Thyroid gland (tissue), 4 donors: ENCODE measurements around the gene KLF5. TPM values are rescaled to one million over a fixed set of nuclear protein-coding genes. Genes with fewer than 3 reads are reported as not detected.

Experiments
- DNase-seq, 2 donors: peaks; one replicate each; pipeline ENCODE4 v3.0.0-alpha.2; 2019
- H3K27ac ChIP-seq, 3 donors: fragments of 200-600 bp; sonication (generic); 1 replicate in 2 of 3; 2 replicates in 1 of 3; pipeline ENCODE4 v1.5.1; 2016 to 2019; ENCODE audit warnings: mild to moderate bottlenecking in 1 of 3, moderate library complexity in 1 of 3
- H3K27me3 ChIP-seq: fragments of 200-600 bp; sonication (generic); one replicate; pipeline ENCODE4 v1.5.1; 2019
- H3K36me3 ChIP-seq, 2 donors: fragments of 200-600 bp; sonication (generic); one replicate each; pipeline ENCODE4 v1.5.1; 2016 to 2019
- H3K4me1 ChIP-seq, 2 donors: fragments of 200-600 bp; sonication (generic); one replicate each; pipeline ENCODE4 v1.5.1; 2017 to 2019
- H3K4me3 ChIP-seq, 3 donors: fragments of 200-600 bp; sonication (generic); replicated peaks in 1 of 3; 1 replicate in 2 of 3; 2 replicates in 1 of 3; pipeline ENCODE4 v1.5.1; 2016; ENCODE audit warnings: mild to moderate bottlenecking in 1 of 3
- H3K9me3 ChIP-seq: fragments of 200-600 bp; sonication (generic); one replicate; pipeline ENCODE4 v1.5.1; 2017
- POLR2A ChIP-seq, 2 donors: fragments of 450-650 bp; IDR thresholded peaks; one replicate each; pipeline ENCODE4 v1.6.1; 2017; ENCODE audit warnings: antibody characterized with exemption in 2 of 2, mild to moderate bottlenecking in 2 of 2, moderate library complexity in 1 of 2
- WGBS, 2 donors: methylation state at CpG; one replicate each; pipeline ENCODE4 v1.1.5; 2017; 5-methylcytosine and 5-hydroxymethylcytosine counted together
- intact Hi-C: fragments of 100-400 bp; cut with DNase I; formaldehyde crosslinking; loops from one replicate; pipeline ENCODE4 v1.15.1; 2023
- total RNA-seq, 4 donors: library from RNA; depleted of rRNA; stranded (reverse); fragments of >200 nt; gene quantifications; one replicate each; pipeline ENCODE4 v1.2.3, GENCODE V29; 2016
- TF ChIP-seq, protein P1 (sequence below), 6 experiments: fragments of 200-600 bp in 3 of 6; fragments of 450-650 bp in 3 of 6; sonication (generic) in 3 of 6; IDR thresholded peaks; one replicate each; pipeline ENCODE4 v1.5.1; 2016 to 2019; ENCODE audit warnings: antibody characterized with exemption in 6 of 6, mild to moderate bottlenecking in 2 of 6, inconsistent platforms in 1 of 6, moderate library complexity in 1 of 6

Gene KLF5
- total RNA-seq, 4 donors from 2014 or later, result 15.6 to 37.2 (median 23.6) TPM

- intact Hi-C loops, result no loop called here
- Histone ChIP-seq H3K9me3 (no peaks in the 10 kb centered on the region), H3K27me3 (no peaks in the 10 kb centered on the region), H3K27ac (no peak overlapping the region), H3K4me3 (no peak overlapping the region), H3K4me1 (peaks cover 6 to 13% of the 10 kb centered on the region in 2 donors), H3K36me3 (no peaks in the 10 kb centered on the region)
- 42 to 48% methylated on average over 5 of the region's 5 CpGs for WGBS, 2 donors
- TF ChIP-seq POLR2A (IDR thresholded peaks at IDR 0.05), result no peak
- TF ChIP-seq, protein P1, sequence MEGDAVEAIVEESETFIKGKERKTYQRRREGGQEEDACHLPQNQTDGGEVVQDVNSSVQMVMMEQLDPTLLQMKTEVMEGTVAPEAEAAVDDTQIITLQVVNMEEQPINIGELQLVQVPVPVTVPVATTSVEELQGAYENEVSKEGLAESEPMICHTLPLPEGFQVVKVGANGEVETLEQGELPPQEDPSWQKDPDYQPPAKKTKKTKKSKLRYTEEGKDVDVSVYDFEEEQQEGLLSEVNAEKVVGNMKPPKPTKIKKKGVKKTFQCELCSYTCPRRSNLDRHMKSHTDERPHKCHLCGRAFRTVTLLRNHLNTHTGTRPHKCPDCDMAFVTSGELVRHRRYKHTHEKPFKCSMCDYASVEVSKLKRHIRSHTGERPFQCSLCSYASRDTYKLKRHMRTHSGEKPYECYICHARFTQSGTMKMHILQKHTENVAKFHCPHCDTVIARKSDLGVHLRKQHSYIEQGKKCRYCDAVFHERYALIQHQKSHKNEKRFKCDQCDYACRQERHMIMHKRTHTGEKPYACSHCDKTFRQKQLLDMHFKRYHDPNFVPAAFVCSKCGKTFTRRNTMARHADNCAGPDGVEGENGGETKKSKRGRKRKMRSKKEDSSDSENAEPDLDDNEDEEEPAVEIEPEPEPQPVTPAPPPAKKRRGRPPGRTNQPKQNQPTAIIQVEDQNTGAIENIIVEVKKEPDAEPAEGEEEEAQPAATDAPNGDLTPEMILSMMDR (IDR thresholded peaks at IDR 0.05), result no peak
- DNase-seq, result peak in 1 of 2 donors; percentile 29
Measured at GRCh38 chr13:73082471-73082870, 23.7 kb downstream of the KLF5 start.

DNA sequence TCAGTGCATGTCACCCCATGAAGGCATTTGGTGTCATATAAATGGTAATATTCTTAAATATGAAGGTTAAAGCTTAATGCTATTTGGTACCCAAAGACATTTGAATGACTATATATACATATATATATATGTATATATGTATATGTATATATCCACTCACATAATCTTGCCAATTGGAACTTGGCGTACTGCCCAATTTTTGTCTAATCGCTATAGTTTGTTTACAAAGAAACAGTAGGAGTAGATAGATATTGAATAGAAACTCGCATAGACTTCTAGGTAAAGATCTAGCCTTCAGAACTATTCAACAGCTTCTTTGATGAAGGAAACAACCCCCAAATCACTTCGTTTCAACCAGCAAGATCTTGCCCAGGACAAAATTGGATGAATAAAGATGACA is 24.1 kb downstream of the KLF5 start:
- Histone ChIP-seq H3K4me3 (no peak overlapping the region), H3K27me3 (no peaks in the 10 kb centered on the region), H3K36me3 (no peaks in the 10 kb centered on the region), H3K4me1 (peaks cover 6 to 13% of the 10 kb centered on the region in 2 donors), H3K9me3 (no peaks in the 10 kb centered on the region), H3K27ac (no peak overlapping the region)
- 70 to 79% methylated on average over 4 of the region's 4 CpGs for WGBS, 2 donors
- intact Hi-C loops, result no loop called here
- no peak for DNase-seq
- TF ChIP-seq, protein P1 (IDR thresholded peaks at IDR 0.05), result no peak
- no peak for TF ChIP-seq POLR2A (IDR thresholded peaks at IDR 0.05)

DNA sequence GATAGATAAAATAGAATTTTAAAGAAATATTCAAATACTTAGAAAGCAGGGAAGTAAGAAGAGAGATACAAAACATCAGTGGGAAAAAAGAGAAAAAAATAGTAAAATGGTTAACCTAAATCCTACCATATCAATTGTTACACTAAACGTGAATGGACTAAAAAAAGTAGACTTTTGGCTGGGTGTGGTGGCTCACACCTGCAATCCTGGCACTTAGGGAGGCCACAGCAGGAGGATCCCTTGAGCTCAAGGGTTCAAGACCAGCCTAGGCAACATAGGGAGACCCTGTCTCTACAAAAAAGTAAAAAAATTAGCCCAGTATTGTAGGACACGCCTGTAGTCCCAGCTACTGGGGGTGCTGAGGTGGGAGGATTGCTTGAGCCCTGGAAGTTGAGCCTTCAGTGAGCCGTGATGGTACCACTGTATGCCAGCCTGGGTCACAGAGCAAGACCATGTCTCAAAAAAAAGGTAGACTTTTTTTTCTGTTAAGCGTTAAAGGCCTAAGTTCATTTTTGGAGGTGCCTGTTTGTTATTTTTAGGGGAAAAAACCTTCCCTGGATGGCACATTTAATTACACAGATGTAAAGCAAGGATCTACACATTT is 29.6 kb downstream of the KLF5 start:
- Histone ChIP-seq H3K36me3 (no peaks in the 10 kb centered on the region), H3K27ac (no peak overlapping the region), H3K27me3 (no peaks in the 10 kb centered on the region), H3K4me3 (no peak overlapping the region), H3K9me3 (no peaks in the 10 kb centered on the region), H3K4me1 (no peaks in the 10 kb centered on the region)
- intact Hi-C loops, result no loop called here
- TF ChIP-seq, protein P1 (IDR thresholded peaks at IDR 0.05), result no peak
- TF ChIP-seq POLR2A (IDR thresholded peaks at IDR 0.05), result no peak
- 81 to 96% methylated on average over 4 of the region's 4 CpGs for WGBS, 2 donors
- DNase-seq, result no peak

DNA sequence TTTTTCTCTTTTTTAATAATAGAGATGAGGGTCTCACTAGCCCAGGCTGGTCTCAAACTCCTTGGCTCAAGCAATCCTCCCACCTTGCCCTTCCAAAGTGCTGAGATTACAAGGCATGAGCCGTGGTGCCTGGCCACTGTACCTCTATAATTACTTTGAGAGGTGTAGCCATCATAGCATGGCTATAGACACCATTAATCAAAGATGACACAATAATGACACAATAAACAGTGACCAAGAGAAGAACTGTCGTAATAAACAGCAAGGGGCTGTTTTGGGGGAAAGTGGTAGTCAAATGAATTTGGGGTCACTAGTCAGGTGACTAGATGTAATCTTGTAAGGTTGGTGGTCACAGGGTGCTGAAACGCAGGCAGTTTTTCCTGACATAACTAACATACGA is 30.4 kb downstream of the KLF5 start:
- no peaks in the 10 kb centered on the region for H3K36me3 ChIP-seq
- DNase-seq, result no peak
- 80 to 95% methylated on average over 4 of the region's 4 CpGs for WGBS, 2 donors
- no peak for TF ChIP-seq POLR2A (IDR thresholded peaks at IDR 0.05)
- TF ChIP-seq, protein P1 (IDR thresholded peaks at IDR 0.05), result no peak
- no peak overlapping the region for H3K4me3 ChIP-seq
- no peaks in the 10 kb centered on the region for H3K27me3 ChIP-seq
- H3K9me3 ChIP-seq, result no peaks in the 10 kb centered on the region
- intact Hi-C loops, result no loop called here
- H3K4me1 ChIP-seq, result no peaks in the 10 kb centered on the region
- no peak overlapping the region for H3K27ac ChIP-seq

DNA sequence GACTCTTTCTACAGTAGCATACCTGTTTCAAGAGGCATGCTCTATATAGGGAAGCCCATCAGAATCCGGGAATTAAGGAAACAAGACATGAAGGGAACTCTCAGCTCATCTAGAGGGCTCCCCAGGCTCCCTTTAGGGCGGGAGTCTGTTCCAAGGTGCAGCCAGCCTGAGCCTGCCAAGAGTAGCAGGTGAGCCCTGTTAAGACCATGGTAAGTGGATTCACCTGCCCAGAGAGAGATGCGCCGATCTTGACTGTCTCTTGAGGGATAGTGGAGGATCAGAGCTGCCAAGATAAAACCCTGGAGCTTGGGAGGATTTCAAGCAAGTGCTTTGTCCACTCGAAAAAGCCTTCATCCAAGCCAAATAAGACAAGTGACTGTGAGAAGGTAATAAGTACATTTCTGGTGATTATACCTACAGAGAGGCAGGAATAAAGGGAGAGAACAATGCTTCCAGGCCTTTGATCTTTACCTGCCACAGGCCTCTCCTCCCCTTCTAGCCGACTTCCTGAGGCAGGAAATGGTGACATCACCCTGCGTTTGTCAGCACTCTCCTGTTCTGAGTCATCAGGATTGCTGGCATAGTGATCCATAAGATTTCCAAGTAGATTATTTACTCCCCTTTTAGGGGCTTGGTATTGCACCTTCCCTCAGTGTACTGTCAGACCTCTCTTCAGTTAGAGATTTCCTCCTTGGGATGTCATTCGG is 31.5 kb downstream of the KLF5 start:
- no peaks in the 10 kb centered on the region for H3K9me3 ChIP-seq
- TF ChIP-seq, protein P1 (IDR thresholded peaks at IDR 0.05), result no peak
- no peak for TF ChIP-seq POLR2A (IDR thresholded peaks at IDR 0.05)
- WGBS, 2 donors, result 48 to 60% methylated on average over 8 of the region's 8 CpGs
- H3K36me3 ChIP-seq, result no peaks in the 10 kb centered on the region
- H3K4me3 ChIP-seq, result no peak overlapping the region
- no peaks in the 10 kb centered on the region for H3K27me3 ChIP-seq
- H3K4me1 ChIP-seq, result no peaks in the 10 kb centered on the region
- no peak overlapping the region for H3K27ac ChIP-seq
- peak; percentile 23 to 32 for DNase-seq
- intact Hi-C loops, result no loop called here
